ENCODE data around the gene GTF3C4.

GTF3C4 gene

DNA sequence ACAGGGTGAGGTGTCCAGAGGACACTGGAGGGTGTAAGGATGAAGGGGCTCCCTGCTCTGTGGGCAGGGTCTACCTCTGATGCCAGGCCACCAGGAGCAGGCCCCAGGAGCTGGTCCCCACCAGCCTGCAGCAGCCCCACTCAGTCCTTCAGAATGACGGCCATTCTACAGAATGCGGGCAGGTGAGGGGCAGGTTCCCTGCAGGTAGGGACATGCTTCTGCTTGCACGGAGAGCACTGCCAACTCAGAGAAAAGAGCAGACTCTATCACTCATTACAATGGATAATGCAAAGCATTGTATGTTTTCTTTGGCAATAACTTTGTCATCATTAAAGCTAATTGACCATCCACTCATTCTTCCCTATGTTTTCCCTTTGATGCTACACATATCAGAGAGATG, 39.5 kb upstream of the GTF3C4 start:
- Histone ChIP-seq H3K27ac (ENCODE audit: low read depth, low read length) (no peak overlapping the region), H3K9me3 (ENCODE audit: control insufficient read depth, insufficient read depth, low read length) (no peaks in the 10 kb centered on the region), H3K9me2 (replicated peaks; ENCODE audit: control insufficient read depth, low read length) (no peaks in the 10 kb centered on the region), H4K20me1 (ENCODE audit: control insufficient read depth, insufficient read depth, low read depth, low read length) (no peaks in the 10 kb centered on the region), H3K36me3 (ENCODE audit: control insufficient read depth, low read length) (peaks cover 72% of the 10 kb centered on the region), H3K27me3 (ENCODE audit: control insufficient read depth, low read length) (no peaks in the 10 kb centered on the region), H3K4me3 (ENCODE audit: low read length) (no peak overlapping the region), H3K4me1 (ENCODE audit: control insufficient read depth, low read length) (no peaks in the 10 kb centered on the region), H3K4me2 (ENCODE audit: low read length) (no peak overlapping the region), H3F3A (ENCODE audit: control insufficient read depth, insufficient read depth) (no peaks in the 10 kb centered on the region), H3K79me2 (ENCODE audit: control insufficient read depth, low read length) (no peaks in the 10 kb centered on the region)
- TF ChIP-seq, protein P1, sequence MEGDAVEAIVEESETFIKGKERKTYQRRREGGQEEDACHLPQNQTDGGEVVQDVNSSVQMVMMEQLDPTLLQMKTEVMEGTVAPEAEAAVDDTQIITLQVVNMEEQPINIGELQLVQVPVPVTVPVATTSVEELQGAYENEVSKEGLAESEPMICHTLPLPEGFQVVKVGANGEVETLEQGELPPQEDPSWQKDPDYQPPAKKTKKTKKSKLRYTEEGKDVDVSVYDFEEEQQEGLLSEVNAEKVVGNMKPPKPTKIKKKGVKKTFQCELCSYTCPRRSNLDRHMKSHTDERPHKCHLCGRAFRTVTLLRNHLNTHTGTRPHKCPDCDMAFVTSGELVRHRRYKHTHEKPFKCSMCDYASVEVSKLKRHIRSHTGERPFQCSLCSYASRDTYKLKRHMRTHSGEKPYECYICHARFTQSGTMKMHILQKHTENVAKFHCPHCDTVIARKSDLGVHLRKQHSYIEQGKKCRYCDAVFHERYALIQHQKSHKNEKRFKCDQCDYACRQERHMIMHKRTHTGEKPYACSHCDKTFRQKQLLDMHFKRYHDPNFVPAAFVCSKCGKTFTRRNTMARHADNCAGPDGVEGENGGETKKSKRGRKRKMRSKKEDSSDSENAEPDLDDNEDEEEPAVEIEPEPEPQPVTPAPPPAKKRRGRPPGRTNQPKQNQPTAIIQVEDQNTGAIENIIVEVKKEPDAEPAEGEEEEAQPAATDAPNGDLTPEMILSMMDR (IDR thresholded peaks at IDR 0.05; ENCODE audit: low read depth, low read length, poor library complexity, severe bottlenecking), result no peak
- TF ChIP-seq EZH2phosphoT487 (IDR thresholded peaks at IDR 0.05; ENCODE audit: borderline replicate concordance, low read length), result no peak

DNA sequence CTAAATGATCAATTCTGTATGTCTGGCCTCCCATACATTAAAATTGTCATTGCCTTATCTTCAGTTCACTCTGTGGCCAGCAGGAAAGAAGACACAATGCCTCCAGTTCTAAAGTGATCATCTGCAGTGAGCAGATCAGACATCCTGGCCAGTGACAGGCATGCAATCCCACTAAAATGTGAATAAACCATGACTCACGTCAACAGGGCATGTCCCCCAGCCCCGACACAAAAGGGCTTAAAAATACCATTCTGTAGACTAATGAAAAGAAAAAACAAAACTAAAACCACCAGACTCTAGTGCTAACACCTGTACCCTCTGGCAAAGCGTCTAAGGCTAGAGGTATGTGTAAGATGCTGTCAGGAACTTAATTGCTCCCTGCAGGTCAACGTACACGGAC, 39.0 kb upstream of the GTF3C4 start:
- Histone ChIP-seq H3K9me2 (replicated peaks; ENCODE audit: control insufficient read depth, low read length) (no peaks in the 10 kb centered on the region), H3K4me1 (ENCODE audit: control insufficient read depth, low read length) (no peaks in the 10 kb centered on the region), H3K27me3 (ENCODE audit: control insufficient read depth, low read length) (no peaks in the 10 kb centered on the region), H3K4me2 (ENCODE audit: low read length) (no peak overlapping the region), H3K36me3 (ENCODE audit: control insufficient read depth, low read length) (peaks cover 68% of the 10 kb centered on the region), H4K20me1 (ENCODE audit: control insufficient read depth, insufficient read depth, low read depth, low read length) (no peaks in the 10 kb centered on the region), H3F3A (ENCODE audit: control insufficient read depth, insufficient read depth) (no peaks in the 10 kb centered on the region), H3K9me3 (ENCODE audit: control insufficient read depth, insufficient read depth, low read length) (no peaks in the 10 kb centered on the region), H3K4me3 (ENCODE audit: low read length) (no peak overlapping the region), H3K27ac (ENCODE audit: low read depth, low read length) (no peak overlapping the region), H3K79me2 (ENCODE audit: control insufficient read depth, low read length) (no peaks in the 10 kb centered on the region)
- TF ChIP-seq EZH2phosphoT487 (IDR thresholded peaks at IDR 0.05; ENCODE audit: borderline replicate concordance, low read length), result no peak
- TF ChIP-seq, protein P1 (IDR thresholded peaks at IDR 0.05; ENCODE audit: low read depth, low read length, poor library complexity, severe bottlenecking), result no peak

DNA sequence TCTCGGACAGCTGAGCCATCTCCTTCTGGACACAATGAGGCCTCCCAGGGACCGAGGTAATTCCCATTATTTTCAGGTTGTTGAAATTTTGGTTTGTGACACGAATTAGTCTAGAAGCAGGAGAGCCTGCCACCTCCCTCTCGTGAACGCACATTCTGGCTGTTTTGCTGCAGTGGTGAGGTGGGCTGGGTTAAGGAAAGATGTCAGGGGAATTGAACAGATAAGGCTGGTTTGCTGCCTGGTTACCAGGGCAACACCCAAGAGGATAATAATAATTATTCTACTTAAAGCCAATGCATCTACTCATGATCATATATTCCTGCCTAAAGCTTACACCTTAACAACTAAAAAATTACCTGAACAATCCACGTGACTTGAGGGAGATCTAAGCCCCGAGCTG, 38.6 kb upstream of the GTF3C4 start:
- no peaks in the 10 kb centered on the region for H4K20me1 ChIP-seq (ENCODE audit: control insufficient read depth, insufficient read depth, low read depth, low read length)
- H3K36me3 ChIP-seq (ENCODE audit: control insufficient read depth, low read length), result peaks cover 66% of the 10 kb centered on the region
- H3K27me3 ChIP-seq (ENCODE audit: control insufficient read depth, low read length), result no peaks in the 10 kb centered on the region
- H3K4me3 ChIP-seq (ENCODE audit: low read length), result no peak overlapping the region
- no peaks in the 10 kb centered on the region for H3K4me1 ChIP-seq (ENCODE audit: control insufficient read depth, low read length)
- H3K9me3 ChIP-seq (ENCODE audit: control insufficient read depth, insufficient read depth, low read length), result no peaks in the 10 kb centered on the region
- H3F3A ChIP-seq (ENCODE audit: control insufficient read depth, insufficient read depth), result no peaks in the 10 kb centered on the region
- no peak overlapping the region for H3K4me2 ChIP-seq (ENCODE audit: low read length)
- no peaks in the 10 kb centered on the region for H3K9me2 ChIP-seq (replicated peaks; ENCODE audit: control insufficient read depth, low read length)
- H3K27ac ChIP-seq (ENCODE audit: low read depth, low read length), result no peak overlapping the region
- H3K79me2 ChIP-seq (ENCODE audit: control insufficient read depth, low read length), result no peaks in the 10 kb centered on the region
- TF ChIP-seq EZH2phosphoT487 (IDR thresholded peaks at IDR 0.05; ENCODE audit: borderline replicate concordance, low read length), result no peak
- TF ChIP-seq, protein P1 (IDR thresholded peaks at IDR 0.05; ENCODE audit: low read depth, low read length, poor library complexity, severe bottlenecking), result no peak
